Cerebellar nuclear complex (tissue), 1 donor: ENCODE data around the gene FOXK2.

ENCODE experiments used
- DNase-seq, 2 experiments: peaks; one replicate each; lab custom pipeline; 2025; lab: John Stamatoyannopoulos, UW

FOXK2 gene

DNA sequence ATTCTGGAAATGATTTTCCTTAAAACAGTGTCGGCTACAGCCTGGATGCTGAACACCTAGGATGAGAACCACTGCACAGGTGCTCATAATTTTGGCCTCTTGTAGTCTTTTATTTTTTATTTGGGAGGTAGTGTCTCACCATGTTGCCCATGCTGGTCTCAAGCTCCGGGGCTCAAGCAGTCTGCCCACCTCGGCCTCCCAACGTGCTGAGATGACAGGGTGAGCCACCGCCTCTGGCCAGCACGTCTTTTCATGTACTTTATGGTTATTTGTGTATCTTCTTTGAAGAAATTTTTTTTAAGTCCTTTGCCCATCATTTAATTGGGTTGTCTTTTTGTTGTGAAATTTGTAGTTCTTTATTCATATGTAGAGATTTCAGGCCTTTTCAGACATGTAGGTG is 70.7 kb downstream of the FOXK2 start:
- DNase-seq: no peak

GRCh38 chr17:82590881-82591539 is 71.5 kb downstream of the FOXK2 start:
- DNase-seq: no peak

DNA sequence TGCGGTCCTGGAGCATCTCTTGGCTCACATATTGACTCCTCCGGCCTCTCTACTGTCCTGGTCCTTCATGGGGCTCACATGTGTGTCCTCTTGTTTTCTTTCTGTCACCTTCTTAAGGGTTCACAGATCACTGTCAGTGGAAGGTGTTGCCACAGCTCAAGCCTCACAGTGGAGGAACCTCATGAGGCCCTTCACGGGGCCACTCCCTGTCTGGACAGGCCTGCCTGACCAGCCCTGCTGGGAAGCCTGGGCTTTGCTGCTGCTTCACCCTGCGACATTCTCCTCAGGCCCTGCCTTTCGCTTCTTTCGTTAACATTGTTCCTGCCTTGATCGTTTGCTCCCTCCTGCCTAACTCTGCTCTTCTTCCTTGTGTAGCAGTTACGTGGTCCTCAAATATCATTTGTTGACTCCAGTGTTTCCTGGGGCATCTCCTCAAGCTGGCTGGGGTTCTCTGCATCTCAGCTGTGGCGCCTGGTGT is 72.8 kb downstream of the FOXK2 start:
- no peak for DNase-seq

DNA sequence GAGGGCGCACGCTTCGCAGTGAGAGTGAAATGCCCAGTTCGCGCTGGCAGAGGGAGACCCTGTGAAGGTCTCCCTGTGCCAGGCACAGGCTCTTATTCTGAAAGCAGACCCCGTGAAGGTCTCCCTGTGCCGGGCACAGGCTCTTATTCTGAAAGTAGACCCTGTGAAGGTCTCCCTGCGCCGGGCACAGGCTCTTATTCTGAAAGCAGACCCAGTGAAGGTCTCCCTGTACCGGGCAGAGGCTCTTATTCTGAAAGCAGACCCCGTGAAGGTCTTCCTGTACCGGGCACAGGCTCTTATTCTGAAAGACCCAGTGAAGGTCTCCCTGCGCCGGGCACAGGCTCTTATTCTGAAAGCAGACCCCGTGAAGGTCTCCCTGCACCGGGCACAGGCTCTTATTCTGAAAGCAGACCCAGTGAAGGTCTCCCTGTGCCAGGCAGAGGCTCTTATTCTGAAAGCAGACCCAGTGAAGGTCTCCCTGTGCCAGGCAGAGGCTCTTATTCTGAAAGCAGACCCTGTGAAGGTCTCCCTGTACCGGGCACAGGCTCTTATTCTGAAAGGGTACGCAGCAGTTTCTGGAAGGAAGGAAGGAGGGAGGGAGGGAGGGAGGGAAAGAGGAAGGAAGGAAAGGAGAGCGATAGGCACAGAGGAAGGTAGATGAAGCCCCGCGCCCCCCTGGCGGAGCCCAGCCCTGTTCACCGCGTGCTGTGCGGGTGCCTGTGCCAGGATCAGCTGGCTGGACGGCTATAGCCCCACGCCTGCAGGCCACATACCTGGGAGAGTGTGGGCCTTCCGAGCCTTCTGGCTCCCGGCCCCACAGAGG is 73.4 kb downstream of the FOXK2 start:
- peak; percentile 62 to 78 for DNase-seq

DNA sequence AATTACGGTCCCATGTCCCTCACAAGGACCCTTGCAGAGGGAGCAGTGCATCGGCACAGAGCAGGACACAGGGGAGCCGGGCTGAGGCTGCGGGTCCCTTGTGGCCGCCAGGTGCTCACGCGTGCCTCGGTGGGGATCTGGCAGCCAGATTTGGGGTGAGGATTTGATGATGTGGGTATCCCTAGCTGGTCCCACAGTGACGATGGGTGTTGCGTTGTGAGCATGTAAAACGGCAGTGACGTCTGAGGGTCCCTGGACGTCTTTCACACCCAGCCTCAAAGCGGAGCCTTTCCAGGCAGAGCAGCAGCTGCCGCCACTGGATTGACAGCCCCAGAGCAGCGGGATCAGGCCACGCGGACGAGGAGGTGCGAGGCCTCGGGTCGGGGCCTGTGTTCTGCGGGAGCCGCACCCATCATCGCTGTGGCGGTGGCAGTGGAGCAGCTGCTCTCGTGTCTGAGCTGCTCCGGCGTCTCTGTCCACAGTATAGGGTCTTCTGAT is 74.1 kb downstream of the FOXK2 start:
- DNase-seq: no peak

GRCh38 chr17:82594571-82594970 is 75.0 kb downstream of the FOXK2 start:
- DNase-seq: no peak

DNA sequence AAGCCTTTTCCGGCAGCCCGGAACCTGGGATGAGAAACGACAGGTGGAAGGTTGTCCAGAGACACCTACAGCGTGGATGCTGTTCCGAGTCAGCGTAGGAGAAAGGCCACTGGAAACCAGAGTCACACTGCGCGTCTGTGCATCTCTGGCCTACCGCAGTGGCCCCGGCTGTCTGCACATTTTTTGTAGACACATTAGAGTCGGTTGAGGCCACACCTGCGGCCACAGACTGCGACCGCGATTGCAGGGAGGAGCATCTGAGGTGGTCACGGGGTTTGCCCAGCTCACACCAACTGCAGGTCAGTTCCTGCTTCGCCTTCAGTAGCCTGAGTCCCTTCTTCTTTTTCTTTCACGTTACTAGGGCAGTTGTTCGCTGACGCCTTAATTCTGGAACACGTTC is 76.4 kb downstream of the FOXK2 start:
- no peak for DNase-seq

DNA sequence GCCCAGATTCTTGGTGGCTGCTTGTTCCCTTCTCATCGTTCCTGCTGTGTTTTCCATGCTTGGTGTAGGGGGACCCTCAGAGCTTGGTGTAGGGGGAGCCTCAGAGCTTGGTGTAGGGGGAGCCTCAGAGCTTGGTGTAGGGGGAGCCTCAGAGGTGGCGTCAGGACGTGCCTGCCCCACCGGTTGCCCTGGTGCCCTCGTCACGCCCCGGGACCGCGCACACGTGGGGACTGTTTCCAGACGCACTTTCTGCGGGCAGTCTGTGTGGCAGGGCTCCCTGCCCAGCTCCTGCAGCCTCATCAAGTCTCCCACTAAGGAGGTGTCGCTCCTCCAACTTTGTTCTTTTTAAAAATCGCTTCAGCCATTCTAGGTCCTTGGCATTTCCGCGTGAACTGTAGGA is 76.8 kb downstream of the FOXK2 start:
- no peak for DNase-seq

DNA sequence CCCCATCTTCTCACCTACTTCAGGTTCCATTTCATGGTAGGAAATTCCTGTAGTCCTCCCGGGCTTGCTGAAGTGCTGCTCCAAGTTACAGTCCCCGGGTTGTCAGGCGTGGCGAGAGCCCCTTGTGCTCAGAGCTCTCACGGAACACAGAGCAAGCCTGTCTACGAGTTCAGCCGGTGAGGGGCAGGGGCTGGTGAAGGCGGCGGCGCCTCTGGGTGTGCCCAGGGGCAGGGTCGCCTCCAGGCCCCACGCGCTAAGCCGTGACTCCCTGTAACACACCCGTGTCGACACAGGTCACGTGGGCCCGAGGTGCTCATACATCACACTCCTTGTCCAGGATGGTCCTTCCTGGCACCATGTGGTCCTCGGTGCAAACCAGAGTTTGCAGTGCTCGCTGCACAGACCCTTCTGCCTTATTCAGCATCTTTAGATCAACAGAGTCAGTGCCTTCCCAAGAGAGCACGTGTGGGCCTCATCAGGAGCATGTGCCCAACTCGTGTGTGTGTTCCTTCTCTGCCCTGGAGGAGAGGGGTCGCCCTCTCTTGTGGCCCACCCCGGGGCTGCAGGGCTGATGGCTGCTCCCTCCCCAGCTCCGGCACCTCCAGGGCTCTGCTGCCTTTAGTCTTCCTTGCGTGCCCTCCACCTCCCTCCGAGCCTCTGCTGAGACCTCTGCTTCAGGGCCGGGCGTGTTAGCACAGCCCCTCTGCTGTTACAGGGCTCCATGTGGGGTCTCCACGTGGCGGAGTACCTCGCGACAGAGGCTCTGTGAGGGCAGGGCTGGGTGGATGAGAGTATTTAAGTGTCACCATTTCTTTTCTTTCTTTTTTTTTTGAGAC is 77.5 kb downstream of the FOXK2 start:
- DNase-seq: no peak

DNA sequence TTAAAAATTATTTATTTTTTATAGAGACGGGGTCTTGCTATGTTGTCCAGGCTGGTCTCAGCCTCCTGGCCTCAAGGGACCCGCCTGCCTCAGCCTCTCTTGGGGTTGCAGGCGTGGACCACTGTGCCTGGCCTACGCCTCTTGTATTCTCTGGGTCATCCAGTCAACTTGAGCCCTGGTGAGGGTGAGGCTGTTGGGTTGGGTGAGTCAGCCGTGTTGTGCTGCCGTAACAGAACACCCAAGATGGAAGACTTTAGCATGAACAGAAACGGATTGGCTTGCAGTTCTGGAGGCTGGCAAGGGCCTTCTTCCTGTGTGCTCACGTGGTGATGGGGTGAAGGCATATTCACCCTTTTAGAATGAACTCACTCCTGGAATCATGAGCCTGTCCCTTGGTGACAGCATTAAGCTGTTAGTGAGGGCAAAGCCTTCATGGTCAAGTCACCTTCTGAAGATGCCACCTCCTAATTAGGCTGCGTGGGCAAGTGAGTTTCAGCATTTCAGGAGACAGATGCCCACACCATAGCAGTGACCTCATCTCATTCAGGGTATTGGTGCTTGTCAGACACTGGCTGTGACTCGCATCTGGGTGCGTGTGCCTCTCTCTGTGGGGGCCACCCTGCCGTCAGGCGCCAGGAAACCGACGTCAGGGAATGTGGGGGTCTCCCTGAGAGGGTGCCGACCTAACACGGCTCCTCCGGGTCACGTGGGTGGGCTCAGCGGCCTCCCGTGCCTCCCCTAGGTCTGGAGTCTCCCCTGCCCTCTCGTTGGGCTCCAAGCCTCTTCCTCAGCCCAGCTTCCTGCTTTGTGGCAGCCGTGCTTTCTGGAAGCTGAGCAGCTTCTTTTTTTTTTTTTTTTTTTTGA is 79.0 kb downstream of the FOXK2 start:
- DNase-seq: no peak

DNA sequence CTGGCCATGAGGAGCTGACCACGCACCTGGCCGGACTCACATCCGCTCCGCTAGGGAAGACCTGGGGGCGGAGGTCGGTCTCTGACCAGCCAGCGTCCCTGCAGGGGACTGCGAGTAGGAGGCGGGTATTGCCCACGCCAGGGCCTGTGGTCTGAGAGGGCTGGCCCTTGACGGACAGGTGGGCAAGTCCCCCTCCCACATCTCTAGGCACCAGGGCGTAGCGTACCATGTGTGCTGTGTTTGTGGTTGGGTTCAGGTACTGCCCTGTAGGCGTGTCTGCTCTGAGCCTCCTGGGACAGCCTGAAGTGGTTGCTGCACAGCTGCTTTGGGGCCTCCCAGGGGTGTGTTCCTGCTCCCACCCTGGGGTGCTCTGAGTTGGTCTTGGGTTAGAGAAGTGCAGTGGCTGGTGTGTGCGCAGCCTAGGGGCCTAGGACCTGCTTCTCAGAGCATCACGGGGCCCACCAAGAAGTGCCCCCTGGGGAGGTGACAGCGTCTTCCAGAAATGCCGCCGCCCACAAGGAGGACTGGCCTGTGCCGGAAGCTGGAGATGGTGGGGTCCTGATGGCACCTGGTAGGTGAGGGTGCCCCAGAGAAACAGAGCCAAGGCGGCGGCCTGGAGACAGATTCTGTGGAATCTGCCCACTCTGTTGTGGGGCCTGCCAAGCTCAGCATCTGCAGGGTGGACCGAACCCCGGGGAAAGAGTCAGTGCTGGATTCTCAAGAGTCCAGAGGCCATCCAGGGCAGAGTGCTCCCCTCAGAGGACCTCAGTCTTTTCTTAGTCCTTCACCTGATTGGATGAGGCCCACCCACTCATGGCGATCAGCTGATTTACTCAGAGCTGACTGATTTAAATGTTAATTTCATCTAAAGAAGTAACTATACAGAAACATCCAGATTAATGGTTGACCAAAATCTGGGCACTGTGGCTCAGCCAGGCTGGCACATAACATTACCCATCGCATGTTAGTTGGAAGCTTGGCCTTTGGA is 80.4 kb downstream of the FOXK2 start:
- no peak for DNase-seq

DNA sequence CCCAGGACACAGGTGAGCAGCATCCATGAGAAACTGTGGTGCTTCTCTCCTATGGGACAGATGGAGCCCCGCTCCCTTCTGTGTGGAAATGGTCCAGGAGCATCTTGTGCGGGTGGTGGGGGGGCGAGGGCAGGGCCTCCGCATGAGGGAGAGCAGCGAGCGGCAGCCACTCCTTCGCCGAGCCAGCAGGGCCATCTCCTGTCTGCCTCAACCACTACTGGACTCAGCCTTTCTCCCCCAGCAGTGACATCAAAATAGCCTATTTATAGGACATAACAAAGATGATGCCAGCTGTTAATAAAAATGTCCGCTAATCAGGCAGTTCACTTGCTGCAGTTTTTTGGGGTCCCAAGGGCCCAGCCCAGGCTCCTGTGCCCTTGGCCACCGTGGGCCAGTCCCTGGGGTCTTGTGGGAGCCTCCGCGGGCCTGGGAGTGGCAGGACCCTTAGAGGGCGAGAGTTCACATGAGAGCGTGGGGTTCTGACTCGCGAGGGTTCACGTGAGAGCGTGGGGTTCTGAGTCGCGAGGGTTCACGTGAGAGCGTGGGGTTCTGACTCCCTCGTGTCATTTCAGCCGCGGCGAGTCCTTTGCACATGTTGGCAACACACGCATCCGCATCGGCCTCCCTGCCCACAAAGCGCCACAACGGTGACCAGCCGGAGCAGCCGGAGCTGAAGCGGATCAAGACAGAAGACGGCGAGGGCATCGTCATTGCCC is 81.4 kb downstream of the FOXK2 start:
- no peak for DNase-seq

DNA sequence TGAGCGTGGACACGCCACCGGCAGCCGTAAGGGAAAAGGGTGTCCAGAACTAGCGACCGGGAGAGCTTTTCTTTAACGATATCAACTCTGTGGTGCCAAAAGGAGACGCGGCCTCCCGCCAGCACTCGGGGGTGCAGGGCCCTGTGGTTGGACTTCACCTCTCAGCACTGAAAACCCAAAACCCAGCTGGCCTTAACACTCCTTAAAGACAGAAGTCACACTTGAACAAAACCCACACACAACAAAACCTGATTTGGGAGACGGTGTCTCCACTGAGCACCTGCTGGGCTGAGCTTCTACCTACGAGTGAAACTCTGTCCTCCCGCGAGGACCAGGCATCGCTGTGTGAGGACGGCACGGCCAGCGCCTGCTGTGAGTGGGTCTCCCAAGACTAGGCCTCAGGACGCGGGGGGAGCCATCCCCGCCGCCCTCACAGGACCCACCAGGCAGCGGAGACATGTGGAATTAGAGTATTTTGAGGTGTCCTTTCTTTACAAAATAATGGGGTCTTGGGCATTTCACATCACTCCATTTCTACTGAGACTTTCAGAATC is 82.0 kb downstream of the FOXK2 start:
- no peak for DNase-seq

- no peak for DNase-seq
These were observed 83.0 kb downstream of the FOXK2 start for GRCh38 chr17:82602487-82602886.

GRCh38 chr17:82602986-82603710 is 83.6 kb downstream of the FOXK2 start:
- DNase-seq: no peak

GRCh38 chr17:82603981-82604448 is 84.5 kb downstream of the FOXK2 start:
- no peak for DNase-seq

DNA sequence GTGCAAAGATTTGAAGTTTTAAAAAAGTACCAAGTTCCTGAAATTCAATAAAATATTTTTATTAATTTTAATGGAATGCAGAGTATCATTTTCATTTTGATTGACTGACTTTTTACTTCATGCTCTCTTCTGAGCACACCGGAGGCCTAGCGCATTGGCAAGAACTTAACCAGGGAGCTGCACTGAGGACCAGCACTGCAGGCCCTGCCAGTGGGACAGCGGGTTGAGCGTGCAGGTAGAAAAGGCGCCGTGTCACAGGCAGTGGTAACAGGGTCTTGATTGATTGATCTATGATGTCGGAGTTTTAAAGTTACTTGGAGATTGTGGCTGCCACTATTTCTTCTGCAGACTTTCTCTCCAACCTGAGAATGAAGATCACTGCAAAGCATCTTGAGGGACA is 85.0 kb downstream of the FOXK2 start:
- DNase-seq: no peak

GRCh38 chr17:82605939-82606600 is 86.5 kb downstream of the FOXK2 start:
- no peak for DNase-seq
